Dendritic cell treated with granulocyte-macrophage colony-stimulating factor and Interleukin-4, amounts not matched to agents 40 ng/mL and 50 ng/mL, for 4 days (primary cell): ENCODE measurements around the gene SLBP.

ENCODE experiments used
- H3K27ac Mint-ChIP-seq: one replicate; pipeline ENCODE4 v1.8.0; 2022; ENCODE audit warnings: mild to moderate bottlenecking, mixed read lengths
- H3K27me3 Mint-ChIP-seq: one replicate; pipeline ENCODE4 v1.8.0; 2022; ENCODE audit warnings: mild to moderate bottlenecking, mixed read lengths
- H3K36me3 Mint-ChIP-seq: one replicate; pipeline ENCODE4 v1.8.0; 2022; ENCODE audit warnings: low read depth, mixed read lengths
- H3K4me1 Mint-ChIP-seq: one replicate; pipeline ENCODE4 v1.8.0; 2022; ENCODE audit warnings: low read depth, mixed read lengths
- H3K4me3 Mint-ChIP-seq: one replicate; pipeline ENCODE4 v1.8.0; 2022; ENCODE audit warnings: mild to moderate bottlenecking, moderate library complexity, mixed read lengths
- H3K9me3 Mint-ChIP-seq: one replicate; pipeline ENCODE4 v1.8.0; 2022; ENCODE audit warnings: mixed read lengths
- intact Hi-C: fragments of 100-400 bp; cut with micrococcal nuclease; formaldehyde crosslinking; loops from one replicate; pipeline ENCODE4 v1.15.0; 2022

The SLBP gene

GRCh38 chr4:1659104-1660043 lies 52.7 kb downstream of the SLBP start:
- no peaks in the 10 kb centered on the region for H3K36me3 Mint-ChIP-seq
- H3K27me3 Mint-ChIP-seq = no peaks in the 10 kb centered on the region
- H3K9me3 Mint-ChIP-seq = no peaks in the 10 kb centered on the region
- intact Hi-C loops = no loop called here
- no peak overlapping the region for H3K27ac Mint-ChIP-seq
- no peaks in the 10 kb centered on the region for H3K4me1 Mint-ChIP-seq
- no peak overlapping the region for H3K4me3 Mint-ChIP-seq

DNA sequence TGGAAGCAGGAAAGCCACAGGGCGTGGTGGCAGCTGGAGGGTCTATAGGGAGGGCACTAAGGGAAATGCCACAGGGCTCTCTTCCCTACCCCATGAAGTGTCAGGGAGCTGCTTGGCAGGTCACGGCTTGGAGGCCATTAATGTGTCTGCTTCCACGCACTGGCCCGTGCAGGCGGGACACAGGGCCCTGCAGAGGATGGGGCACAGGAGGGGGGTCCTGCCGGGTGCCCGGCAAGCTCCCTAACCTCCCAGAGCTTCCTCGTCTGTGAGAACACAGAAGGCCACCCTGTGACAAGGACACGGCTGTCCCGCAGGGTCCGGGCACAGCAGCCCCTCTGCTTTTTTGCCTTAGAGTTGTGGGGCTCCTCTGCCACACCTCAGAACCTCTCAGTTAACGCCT lies 53.5 kb downstream of the SLBP start:
- Mint-ChIP-seq H3K4me1 (no peaks in the 10 kb centered on the region), H3K36me3 (no peaks in the 10 kb centered on the region), H3K4me3 (no peak overlapping the region), H3K27me3 (no peaks in the 10 kb centered on the region), H3K9me3 (no peaks in the 10 kb centered on the region), H3K27ac (no peak overlapping the region)
- intact Hi-C loops = no loop called here

DNA sequence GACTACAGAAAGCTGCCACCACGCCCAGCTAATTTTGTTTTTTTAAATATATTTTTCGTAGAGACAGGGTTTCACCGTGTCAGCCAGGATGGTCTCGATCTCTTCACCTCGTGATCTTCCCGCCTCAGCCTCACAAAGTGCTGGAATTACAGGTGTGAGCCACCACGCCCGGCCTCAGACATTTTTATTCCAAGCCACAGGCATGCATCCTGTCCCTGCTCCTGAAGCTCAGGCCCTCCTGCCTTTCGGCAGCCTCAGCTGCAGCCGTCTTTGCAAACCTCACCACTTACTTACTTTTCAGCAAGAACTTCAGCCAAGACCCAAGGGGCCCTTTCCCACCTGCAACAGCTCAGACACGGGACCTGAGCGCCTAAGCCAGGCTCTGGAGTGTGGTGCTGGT lies 54.0 kb downstream of the SLBP start:
- Mint-ChIP-seq H3K4me1 (no peaks in the 10 kb centered on the region), H3K27ac (no peak overlapping the region), H3K36me3 (no peaks in the 10 kb centered on the region), H3K27me3 (no peaks in the 10 kb centered on the region), H3K4me3 (no peak overlapping the region), H3K9me3 (no peaks in the 10 kb centered on the region)
- intact Hi-C loops = no loop called here

- no peaks in the 10 kb centered on the region for H3K36me3 Mint-ChIP-seq
- no peak overlapping the region for H3K4me3 Mint-ChIP-seq
- no peaks in the 10 kb centered on the region for H3K9me3 Mint-ChIP-seq
- no peak overlapping the region for H3K27ac Mint-ChIP-seq
- no peaks in the 10 kb centered on the region for H3K27me3 Mint-ChIP-seq
- H3K4me1 Mint-ChIP-seq = no peaks in the 10 kb centered on the region
- intact Hi-C loops = no loop called here
Measured at GRCh38 chr4:1656986-1657385, 55.1 kb downstream of the SLBP start.

GRCh38 chr4:1656132-1656531 lies 56.0 kb downstream of the SLBP start:
- Mint-ChIP-seq H3K9me3 (no peaks in the 10 kb centered on the region), H3K36me3 (no peaks in the 10 kb centered on the region), H3K27me3 (no peaks in the 10 kb centered on the region), H3K4me3 (no peak overlapping the region), H3K27ac (no peak overlapping the region), H3K4me1 (no peaks in the 10 kb centered on the region)
- intact Hi-C loops = no loop called here

DNA sequence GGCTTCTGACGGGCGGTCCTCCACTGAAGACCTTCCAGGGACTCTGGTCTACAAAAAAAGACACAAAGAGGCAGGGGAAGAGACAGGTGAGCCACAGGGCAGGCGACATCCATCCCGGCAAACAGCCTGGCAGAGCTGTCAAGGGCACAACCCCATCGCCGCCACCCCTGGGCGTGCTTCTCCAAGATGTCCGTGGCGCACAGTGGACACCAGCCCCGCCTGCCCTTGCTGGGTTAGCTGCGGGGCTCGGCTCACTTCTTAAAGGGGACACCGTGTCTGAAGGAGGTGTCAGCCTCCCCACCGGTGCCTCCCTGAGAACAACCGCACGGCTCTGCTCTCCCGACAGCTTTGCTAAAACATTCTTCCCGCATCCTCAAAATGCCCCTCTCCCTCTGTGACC lies 56.4 kb downstream of the SLBP start:
- H3K27ac Mint-ChIP-seq = no peak overlapping the region
- no peaks in the 10 kb centered on the region for H3K9me3 Mint-ChIP-seq
- H3K4me3 Mint-ChIP-seq = no peak overlapping the region
- intact Hi-C loops = no loop called here
- no peaks in the 10 kb centered on the region for H3K27me3 Mint-ChIP-seq
- no peaks in the 10 kb centered on the region for H3K4me1 Mint-ChIP-seq
- H3K36me3 Mint-ChIP-seq = no peaks in the 10 kb centered on the region

DNA sequence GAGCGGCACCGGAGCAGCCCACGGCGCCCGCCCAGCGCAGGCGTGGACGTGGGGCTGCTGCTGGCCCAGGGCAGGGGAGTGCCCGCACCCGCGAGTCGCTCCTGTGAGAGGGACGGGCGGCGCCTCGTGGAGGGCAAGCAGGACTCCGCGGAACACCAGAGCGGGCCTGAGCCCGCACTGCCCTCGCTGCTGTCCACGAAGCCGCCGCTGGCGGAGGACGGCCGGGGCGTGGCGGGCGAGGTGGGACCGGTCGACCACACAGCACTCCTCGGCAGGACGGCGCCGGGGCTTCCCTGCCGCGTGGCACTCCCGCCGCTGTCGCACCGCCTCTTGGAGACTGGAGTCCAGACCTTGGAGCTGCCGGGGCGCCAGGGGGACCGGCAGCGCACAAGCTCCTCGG lies 57.0 kb downstream of the SLBP start:
- no peaks in the 10 kb centered on the region for H3K36me3 Mint-ChIP-seq
- no peak overlapping the region for H3K4me3 Mint-ChIP-seq
- intact Hi-C loops = no loop called here
- H3K9me3 Mint-ChIP-seq = no peaks in the 10 kb centered on the region
- no peak overlapping the region for H3K27ac Mint-ChIP-seq
- no peaks in the 10 kb centered on the region for H3K4me1 Mint-ChIP-seq
- H3K27me3 Mint-ChIP-seq = no peaks in the 10 kb centered on the region

GRCh38 chr4:1654216-1654955 lies 57.7 kb downstream of the SLBP start:
- no peak overlapping the region for H3K27ac Mint-ChIP-seq
- no peaks in the 10 kb centered on the region for H3K4me1 Mint-ChIP-seq
- H3K4me3 Mint-ChIP-seq = no peak overlapping the region
- no peaks in the 10 kb centered on the region for H3K27me3 Mint-ChIP-seq
- intact Hi-C loops = no loop called here
- H3K9me3 Mint-ChIP-seq = no peaks in the 10 kb centered on the region
- no peaks in the 10 kb centered on the region for H3K36me3 Mint-ChIP-seq

DNA sequence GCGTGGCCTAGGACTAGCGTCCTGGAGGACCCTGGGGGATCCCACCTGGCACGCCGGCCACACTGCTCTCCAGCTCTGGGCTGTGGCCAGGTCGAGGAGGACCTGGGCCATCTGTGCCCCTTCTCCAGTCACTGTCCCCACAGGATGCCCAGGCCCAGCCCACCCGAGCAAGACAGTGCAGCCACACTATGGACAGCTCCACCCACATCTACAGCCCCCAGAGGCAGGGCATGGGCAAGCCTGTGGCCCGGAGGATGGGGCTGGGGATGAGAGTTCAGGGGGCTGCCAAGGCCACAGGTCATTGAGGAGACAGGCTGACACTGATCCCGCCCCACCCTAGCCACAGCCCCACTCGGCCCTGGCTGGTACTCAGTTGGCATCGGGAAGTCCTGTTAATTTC lies 58.3 kb downstream of the SLBP start:
- Mint-ChIP-seq H3K27me3 (no peaks in the 10 kb centered on the region), H3K36me3 (no peaks in the 10 kb centered on the region), H3K9me3 (no peaks in the 10 kb centered on the region), H3K27ac (no peak overlapping the region), H3K4me1 (no peaks in the 10 kb centered on the region), H3K4me3 (no peak overlapping the region)
- intact Hi-C loops = no loop called here

GRCh38 chr4:1652088-1652487 lies 60.0 kb downstream of the SLBP start:
- H3K4me1 Mint-ChIP-seq = no peaks in the 10 kb centered on the region
- no peaks in the 10 kb centered on the region for H3K27me3 Mint-ChIP-seq
- no peaks in the 10 kb centered on the region for H3K9me3 Mint-ChIP-seq
- no peaks in the 10 kb centered on the region for H3K36me3 Mint-ChIP-seq
- H3K27ac Mint-ChIP-seq = no peak overlapping the region
- H3K4me3 Mint-ChIP-seq = no peak overlapping the region
- intact Hi-C loops = no loop called here

- Mint-ChIP-seq H3K4me3 (no peak overlapping the region), H3K4me1 (no peaks in the 10 kb centered on the region), H3K36me3 (no peaks in the 10 kb centered on the region), H3K27ac (no peak overlapping the region), H3K27me3 (no peaks in the 10 kb centered on the region), H3K9me3 (no peaks in the 10 kb centered on the region)
- intact Hi-C loops = no loop called here
Measured at GRCh38 chr4:1651609-1652008, 60.5 kb downstream of the SLBP start.

GRCh38 chr4:1648962-1649361 lies 63.2 kb downstream of the SLBP start:
- H3K27ac Mint-ChIP-seq = no peak overlapping the region

GRCh38 chr4:1647432-1647831 lies 64.7 kb downstream of the SLBP start:
- Mint-ChIP-seq H3K36me3 (no peaks in the 10 kb centered on the region), H3K4me1 (no peaks in the 10 kb centered on the region), H3K4me3 (no peak overlapping the region), H3K9me3 (no peaks in the 10 kb centered on the region), H3K27ac (no peak overlapping the region), H3K27me3 (no peaks in the 10 kb centered on the region)
- intact Hi-C loops = no loop called here

More at GRCh38 chr4:1648962-1649361, 63.2 kb downstream of the SLBP start:
- no peaks in the 10 kb centered on the region for H3K27me3 Mint-ChIP-seq
- intact Hi-C loops = no loop called here
- no peaks in the 10 kb centered on the region for H3K9me3 Mint-ChIP-seq
- no peaks in the 10 kb centered on the region for H3K4me1 Mint-ChIP-seq
- no peaks in the 10 kb centered on the region for H3K36me3 Mint-ChIP-seq
- H3K4me3 Mint-ChIP-seq = no peak overlapping the region

DNA sequence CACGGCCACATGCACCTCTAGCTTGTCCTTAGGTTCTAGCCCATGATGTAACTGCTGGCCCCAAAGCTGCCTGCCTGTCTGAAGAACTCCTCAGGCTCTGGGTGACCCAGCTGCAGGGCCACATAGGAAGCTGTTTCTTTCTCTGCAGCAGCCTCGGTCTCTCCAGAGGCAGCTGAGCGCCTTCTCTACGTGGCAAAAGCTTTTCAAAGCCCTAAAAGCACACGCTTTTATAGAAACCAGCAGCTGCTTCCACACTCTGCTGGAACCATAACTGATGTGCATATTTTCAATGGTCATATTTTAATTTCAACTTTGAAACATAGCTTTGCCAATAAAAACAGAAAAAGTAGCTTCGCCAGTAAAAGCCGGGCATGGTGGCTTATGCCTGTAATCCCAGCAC lies 65.4 kb downstream of the SLBP start:
- intact Hi-C loops = no loop called here
- Mint-ChIP-seq H3K4me1 (no peaks in the 10 kb centered on the region), H3K27ac (no peak overlapping the region), H3K9me3 (no peaks in the 10 kb centered on the region), H3K4me3 (no peak overlapping the region), H3K36me3 (no peaks in the 10 kb centered on the region), H3K27me3 (no peaks in the 10 kb centered on the region)
